T-helper 17 cell (primary cell): ENCODE data around the gene DENND6B. TPM values are rescaled to one million over a fixed set of nuclear protein-coding genes. Genes with fewer than 3 reads are reported as not detected.
"Not testable (repeated sequence)": the region's sequence is repeated elsewhere in the genome, so short reads cannot be mapped to it uniquely, and the experiment has no call there.

Source experiments
- ATAC-seq: fragments of 150-1000 bp; cut with Tn5 transposase; 2 replicates; pipeline ENCODE4 v1.10.0; 2021; ENCODE audit warnings: mild to moderate bottlenecking, moderate library complexity
- DNase-seq, 3 donors: peaks; one replicate each; pipeline versions ENCODE4 v3.0.0 to v3.0.0-alpha.2; 2020 to 2021
- H3K9me3 ChIP-seq: one replicate; pipeline ENCODE4 v1.7.0; 2013; ENCODE audit warnings: low read length, mild to moderate bottlenecking; ENCODE audit not compliant: control insufficient read depth, poor library complexity, severe bottlenecking
- H3K27ac Mint-ChIP-seq: one replicate; pipeline ENCODE4 v1.8.0; 2022; ENCODE audit warnings: mild to moderate bottlenecking, moderate library complexity, mixed read lengths
- H3K27me3 Mint-ChIP-seq: one replicate; pipeline ENCODE4 v1.8.0; 2022; ENCODE audit warnings: mixed read lengths
- H3K36me3 Mint-ChIP-seq: one replicate; pipeline ENCODE4 v1.8.0; 2022; ENCODE audit warnings: low read depth, mixed read lengths
- H3K4me1 Mint-ChIP-seq: one replicate; pipeline ENCODE4 v1.8.0; 2022; ENCODE audit warnings: mild to moderate bottlenecking, mixed read lengths
- H3K4me3 Mint-ChIP-seq: one replicate; pipeline ENCODE4 v1.8.0; 2022; ENCODE audit warnings: mild to moderate bottlenecking, moderate library complexity, mixed read lengths
- total RNA-seq, 4 donors: library from RNA in 2 of 4; stranded (reverse) in 2 of 4; gene quantifications; one replicate each; pipeline ENCODE4 v1.2.3 and lab custom pipeline; 2022 to 2026

The DENND6B gene
- total RNA-seq, 2 donors from 2014 or later: 1.8 to 2.2 TPM

- no peak for ATAC-seq
Observed at GRCh38 chr22:50348058-50348457, 21.2 kb upstream of the DENND6B start.

GRCh38 chr22:50347157-50347556, 20.3 kb upstream of the DENND6B start:
- H3K9me3 ChIP-seq: no peaks in the 10 kb centered on the region
- no peaks in the 10 kb centered on the region for H3K36me3 Mint-ChIP-seq

More at GRCh38 chr22:50348058-50348457, 21.2 kb upstream of the DENND6B start:
- no peaks in the 10 kb centered on the region for H3K27me3 Mint-ChIP-seq
- H3K27ac Mint-ChIP-seq: no peak overlapping the region
- no peak overlapping the region for H3K4me3 Mint-ChIP-seq
- H3K9me3 ChIP-seq: no peaks in the 10 kb centered on the region
- peaks cover 3% of the 10 kb centered on the region for H3K4me1 Mint-ChIP-seq
- H3K36me3 Mint-ChIP-seq: no peaks in the 10 kb centered on the region
- DNase-seq: no peak

DNA sequence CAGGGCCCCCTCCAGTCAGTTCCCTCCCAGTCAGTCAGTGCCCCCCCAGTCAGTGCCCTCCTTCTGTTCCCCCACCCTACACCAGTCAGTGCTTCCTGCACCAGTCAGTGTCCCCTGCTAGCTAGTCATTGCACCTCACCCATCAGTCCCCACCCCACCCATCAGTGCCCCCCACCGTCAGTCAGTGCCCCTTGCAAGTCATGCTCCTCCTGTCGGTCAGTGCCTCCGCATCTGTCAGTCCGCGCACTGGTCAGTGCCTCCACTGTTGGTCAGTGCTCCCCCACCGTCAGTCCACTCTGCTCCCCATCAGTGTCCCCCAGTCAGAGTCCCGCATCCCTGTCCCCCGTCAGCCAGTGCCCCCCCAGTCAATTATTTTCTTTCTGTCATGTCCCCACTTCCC, 19.7 kb upstream of the DENND6B start:
- DNase-seq: no peak
- Mint-ChIP-seq H3K27me3 (no peaks in the 10 kb centered on the region), H3K27ac (no peak overlapping the region), H3K4me3 (no peak overlapping the region), H3K36me3 (no peaks in the 10 kb centered on the region), H3K4me1 (peaks cover 2% of the 10 kb centered on the region)
- no peaks in the 10 kb centered on the region for H3K9me3 ChIP-seq
- ATAC-seq: no peak

More at GRCh38 chr22:50347157-50347556, 20.3 kb upstream of the DENND6B start:
- no peak overlapping the region for H3K4me3 Mint-ChIP-seq
- DNase-seq (no peak), ATAC-seq (no peak)
- no peak overlapping the region for H3K27ac Mint-ChIP-seq
- H3K27me3 Mint-ChIP-seq: no peaks in the 10 kb centered on the region
- H3K4me1 Mint-ChIP-seq: peaks cover 2% of the 10 kb centered on the region

DNA sequence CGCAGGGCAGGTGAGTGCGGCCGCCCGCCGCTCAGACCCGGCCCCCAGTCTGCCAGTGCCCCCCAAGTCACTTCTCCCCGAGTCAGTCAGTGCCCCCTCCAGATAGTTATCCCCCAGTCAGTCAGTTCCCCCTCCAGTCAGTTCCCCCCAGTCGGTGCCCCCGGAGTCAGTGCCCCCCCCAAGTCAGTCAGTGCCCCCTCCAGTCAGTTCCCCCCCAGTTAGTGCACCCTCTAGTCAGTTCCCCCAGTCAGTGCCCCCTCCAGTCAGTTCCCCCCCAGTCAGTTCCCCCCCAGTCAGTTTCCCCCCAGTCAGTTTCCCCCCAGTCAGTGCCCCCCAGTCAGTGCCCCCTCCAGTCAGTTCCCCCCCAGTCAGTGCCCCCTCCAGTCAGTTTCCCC, 16.7 kb upstream of the DENND6B start:
- peak; percentile 4 for ATAC-seq
- peak overlapping the region; percentile 47 for H3K4me3 Mint-ChIP-seq

DNA sequence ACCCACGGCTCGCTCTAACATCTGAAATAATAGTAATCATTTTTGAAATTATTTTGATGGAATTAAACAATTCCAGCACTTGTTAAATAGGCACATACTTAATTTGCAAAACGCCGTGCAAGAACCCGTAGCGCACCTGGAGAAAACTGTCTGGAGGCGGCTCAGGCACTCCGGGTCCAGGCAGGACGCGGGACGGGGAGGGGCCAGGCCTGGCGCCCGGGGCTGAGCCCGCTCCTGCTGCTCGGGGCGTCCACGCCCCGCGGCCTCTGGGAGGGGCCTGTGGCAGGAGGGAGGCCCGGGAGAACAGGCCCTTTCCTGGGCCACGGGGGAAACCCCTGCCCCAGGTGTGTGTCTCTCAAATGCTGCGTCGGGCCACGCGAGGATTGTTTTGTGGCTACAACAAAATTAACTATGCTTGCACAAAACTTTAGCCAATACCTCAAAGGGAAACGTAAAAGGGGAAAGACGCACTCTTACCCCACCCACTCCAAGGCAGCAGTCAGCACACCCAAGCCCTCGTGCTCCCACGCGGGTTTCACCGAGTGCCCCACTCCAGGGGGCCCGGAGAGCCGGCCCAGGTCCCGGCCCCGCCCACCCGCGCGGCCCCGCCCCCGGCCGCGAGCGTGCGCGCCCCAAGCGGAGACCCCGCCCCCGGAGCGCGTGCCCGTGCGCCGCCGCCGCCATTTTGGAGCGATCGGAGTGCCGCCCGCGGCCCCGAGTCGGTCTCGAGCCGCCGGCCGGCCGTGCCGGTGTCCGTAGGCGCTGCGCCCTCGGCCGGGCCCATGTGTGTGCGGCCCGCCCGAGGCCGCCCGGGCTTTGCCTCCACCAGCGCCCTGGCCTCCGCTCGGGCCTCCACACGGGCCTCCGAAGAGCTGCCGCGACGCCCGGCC, 16.1 kb upstream of the DENND6B start, which contains the start of gene PPP6R2:
TSS of gene PPP6R2 (plus strand) at position 677 of the 890 bp plus-strand sequence. CDS start 50,582 bp downstream, outside the sequence.
- Mint-ChIP-seq H3K4me3 (peak within 1 kb of the TSS; percentile 82), H3K27me3 (no peaks in the 10 kb centered on the region)
- peak; percentile 85 for ATAC-seq

More for the DNA sequence above, 16.7 kb upstream of the DENND6B start:
- DNase-seq: no peak
- no peaks in the 10 kb centered on the region for H3K9me3 ChIP-seq
- Mint-ChIP-seq H3K27ac (no peak overlapping the region), H3K27me3 (no peaks in the 10 kb centered on the region), H3K4me1 (peaks cover 2% of the 10 kb centered on the region), H3K36me3 (no peaks in the 10 kb centered on the region)

GRCh38 chr22:50341977-50342650, 15.3 kb upstream of the DENND6B start:
- Mint-ChIP-seq H3K4me1 (peaks cover 2% of the 10 kb centered on the region), H3K4me3 (peak overlapping the region; percentile 82), H3K27ac (peak overlapping the region; percentile 78), H3K27me3 (no peaks in the 10 kb centered on the region), H3K36me3 (no peaks in the 10 kb centered on the region)
- H3K9me3 ChIP-seq: no peaks in the 10 kb centered on the region
- peak; percentile 64 for ATAC-seq
- DNase-seq: peak; percentile 75 to 88 (median 81)

More for the DNA sequence above, 16.1 kb upstream of the DENND6B start, which contains the start of gene PPP6R2:
- H3K4me1 Mint-ChIP-seq: peaks cover 2% of the 10 kb centered on the region
- DNase-seq: peak; percentile 89 to 94 (median 90)
- H3K36me3 Mint-ChIP-seq: no peaks in the 10 kb centered on the region
- peak within 1 kb of the TSS; percentile 78 for H3K27ac Mint-ChIP-seq
- no peaks in the 10 kb centered on the region for H3K9me3 ChIP-seq

DNA sequence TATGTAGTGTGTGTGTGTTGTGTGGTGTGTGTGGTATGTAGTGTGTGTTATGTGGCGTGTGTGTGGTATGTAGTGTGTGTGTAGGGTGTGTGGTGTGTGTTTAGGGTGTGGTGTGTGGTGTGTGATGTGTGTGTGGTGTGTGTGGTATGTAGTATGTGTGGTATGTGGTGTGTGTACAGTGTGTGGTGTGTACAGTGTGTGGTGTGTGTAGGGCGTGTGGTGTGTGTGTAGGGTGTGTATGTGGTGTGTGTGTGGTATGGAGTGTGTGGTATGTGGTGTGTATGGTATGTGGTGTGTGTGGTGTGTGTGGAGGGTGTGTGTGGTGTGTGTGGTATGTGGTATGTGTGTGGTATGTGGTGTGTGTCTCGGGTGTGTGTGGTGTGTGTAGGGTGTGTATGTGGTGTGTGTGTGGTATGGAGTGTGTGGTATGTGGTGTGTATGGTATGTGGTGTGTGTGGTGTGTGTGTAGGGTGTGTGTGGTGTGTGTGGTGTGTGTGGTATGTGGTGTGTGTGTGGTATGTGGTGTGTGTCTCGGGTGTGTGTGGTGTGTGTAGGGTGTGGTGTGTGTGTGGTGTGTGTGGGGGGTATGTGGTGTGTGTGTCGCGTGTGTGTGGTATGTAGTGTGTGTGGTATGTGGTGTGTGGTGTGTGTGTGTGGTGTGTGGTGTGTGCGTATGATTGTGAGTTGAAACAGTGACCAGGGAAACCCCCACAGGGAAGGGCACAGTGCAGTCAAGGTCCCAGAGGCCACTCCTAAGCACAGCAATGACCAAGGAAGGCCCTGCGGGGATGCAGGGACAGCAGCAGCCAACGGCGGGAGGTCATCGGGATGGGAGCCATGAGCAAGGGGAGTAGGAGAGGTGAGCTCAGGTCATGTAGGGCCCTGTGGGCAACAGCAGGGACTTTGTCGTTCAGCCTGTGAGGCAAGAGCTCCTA, 13.4 kb upstream of the DENND6B start:
- Mint-ChIP-seq H3K4me3 (no peak overlapping the region), H3K27ac (no peak overlapping the region), H3K4me1 (peaks cover 2% of the 10 kb centered on the region), H3K27me3 (no peaks in the 10 kb centered on the region), H3K36me3 (no peaks in the 10 kb centered on the region)
- DNase-seq (no peak), ATAC-seq (no peak)
- H3K9me3 ChIP-seq: no peaks in the 10 kb centered on the region

DNA sequence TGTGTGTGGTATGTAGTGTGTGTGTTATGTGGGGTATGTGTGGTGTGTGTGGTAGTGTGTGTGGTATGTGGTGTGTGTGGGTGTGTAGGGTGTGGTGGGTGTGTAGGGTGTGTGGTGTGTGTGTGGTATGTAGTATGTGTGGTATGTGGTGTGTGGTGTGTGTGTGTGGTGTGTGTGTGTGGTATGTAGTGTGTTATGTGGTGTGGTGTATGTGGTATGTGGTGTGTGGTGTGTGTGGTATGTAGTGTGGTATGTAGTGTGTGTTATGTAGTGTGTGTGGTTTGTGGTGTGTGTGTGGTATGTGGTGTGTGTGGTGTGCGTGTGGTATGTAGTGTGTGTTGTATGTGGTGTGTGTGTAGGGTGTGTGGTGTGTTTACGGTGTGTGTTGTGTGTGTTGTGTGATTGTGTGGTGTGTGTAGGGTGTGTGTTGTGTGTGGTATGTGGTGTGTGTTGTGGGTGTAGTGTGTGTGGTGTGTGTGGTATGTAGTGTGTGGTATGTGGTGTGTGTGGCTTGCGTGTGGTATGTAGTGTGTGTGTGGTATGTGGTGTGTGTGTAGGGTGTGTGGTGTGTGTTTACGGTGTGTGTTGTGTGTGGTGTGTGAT, 12.1 kb upstream of the DENND6B start:
- H3K36me3 Mint-ChIP-seq: no peaks in the 10 kb centered on the region
- H3K27ac Mint-ChIP-seq: no peak overlapping the region
- H3K4me3 Mint-ChIP-seq: no peak overlapping the region
- no peak for DNase-seq
- no peaks in the 10 kb centered on the region for H3K27me3 Mint-ChIP-seq
- H3K4me1 Mint-ChIP-seq: peaks cover 2% of the 10 kb centered on the region
- ATAC-seq: no peak
- no peaks in the 10 kb centered on the region for H3K9me3 ChIP-seq

DNA sequence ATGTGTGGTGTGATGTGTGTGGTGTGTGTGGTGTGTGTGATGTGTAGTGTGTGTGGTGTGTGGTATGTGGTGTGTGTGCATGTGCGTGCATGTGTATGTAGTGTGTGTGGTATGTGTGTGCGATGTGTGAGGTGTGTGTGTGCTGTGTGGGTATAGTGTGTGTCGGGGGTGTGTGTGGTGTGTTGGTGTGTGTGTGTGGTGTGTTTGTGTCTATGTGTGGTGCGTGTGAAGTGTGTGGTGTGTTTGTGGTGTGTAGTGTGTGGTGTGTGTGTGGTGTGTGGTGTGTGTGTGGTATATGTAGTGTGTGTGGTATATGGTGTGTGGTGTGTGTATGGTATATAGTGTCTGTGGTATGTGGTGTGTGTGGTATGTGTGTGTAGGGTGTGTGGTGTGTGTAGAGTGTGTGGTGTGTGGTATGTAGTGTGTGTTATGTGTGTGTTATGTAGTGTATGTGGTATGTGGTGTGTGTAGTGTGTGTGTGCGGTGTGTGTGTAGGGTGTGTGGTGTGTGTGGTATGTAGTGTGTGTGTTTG, 11.3 kb upstream of the DENND6B start:
- Mint-ChIP-seq H3K27me3 (no peaks in the 10 kb centered on the region), H3K36me3 (no peaks in the 10 kb centered on the region), H3K4me1 (peaks cover 2% of the 10 kb centered on the region), H3K4me3 (no peak overlapping the region), H3K27ac (no peak overlapping the region)
- H3K9me3 ChIP-seq: no peaks in the 10 kb centered on the region
- no peak for ATAC-seq
- no peak for DNase-seq

- Mint-ChIP-seq H3K36me3 (no peaks in the 10 kb centered on the region), H3K4me3 (no peak overlapping the region), H3K27me3 (no peaks in the 10 kb centered on the region), H3K27ac (no peak overlapping the region), H3K4me1 (peaks cover 2% of the 10 kb centered on the region)
- ATAC-seq (no peak), DNase-seq (no peak)
- no peaks in the 10 kb centered on the region for H3K9me3 ChIP-seq
Observed at GRCh38 chr22:50337262-50338041, 10.6 kb upstream of the DENND6B start.

DNA sequence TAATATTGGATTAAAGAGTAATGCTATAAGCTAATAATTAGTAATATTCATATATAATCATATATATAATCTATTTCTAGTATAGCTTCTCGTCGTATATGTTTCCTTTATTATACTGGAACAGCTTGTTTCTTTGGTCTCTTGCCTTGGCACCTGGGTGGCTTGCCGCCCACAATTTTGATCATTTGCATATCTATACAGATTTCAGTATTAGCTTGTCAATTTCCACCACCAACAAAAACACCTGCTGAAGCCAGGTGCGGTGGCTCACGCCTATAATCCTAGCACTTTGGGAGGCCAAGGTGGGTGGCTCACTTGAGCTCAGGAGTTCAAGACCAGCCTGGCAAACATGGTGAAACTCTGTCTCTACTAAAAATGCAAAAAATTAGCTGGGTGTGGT, 7.6 kb upstream of the DENND6B start:
- not testable (repeated sequence) for H3K27ac Mint-ChIP-seq, H3K4me1 Mint-ChIP-seq, H3K36me3 Mint-ChIP-seq, H3K9me3 ChIP-seq, H3K27me3 Mint-ChIP-seq, ATAC-seq, DNase-seq, H3K4me3 Mint-ChIP-seq
